Measurements from ENCODE around the gene LSR. TPM values are rescaled to one million over a fixed set of nuclear protein-coding genes. Genes with fewer than 3 reads are reported as not detected.

LSR gene
- total and polyA plus RNA-seq, 12 donors = 8.2 to 106 (median 58.7) TPM

- Histone ChIP-seq H3K36me3 (replicated peaks in 1 of 2) (peaks cover 0 to 69% of the 10 kb centered on the region in 2 donors), H3K27ac (no peak overlapping the region), H3K27me3 (no peaks in the 10 kb centered on the region), H3K4me3 (no peak overlapping the region), H3K9me3 (replicated peaks in 1 of 3) (no peaks in the 10 kb centered on the region), H3K4me1 (replicated peaks in 1 of 2) (peaks cover 3 to 11% of the 10 kb centered on the region in 2 donors)
- DNase-seq = peak in 1 of 7 donors; percentile 37
- no peak for TF ChIP-seq POLR2A (IDR thresholded peaks at IDR 0.05)
- no peak for TF ChIP-seq CTCF (IDR thresholded peaks at IDR 0.05)
- 81 to 88% (median 83%) methylated on average over 16 of the region's 16 CpGs for WGBS, 4 donors
- intact Hi-C loops (cut with DNase I) = loop anchor here in 1 of 2 donors (10.0 kb wide), 1 partner anchor 193 kb away; no protein-coding TSS in a partner anchor
These were observed 23.4 kb downstream of the LSR start for GRCh38 chr19:35272122-35272719.

GRCh38 chr19:35272954-35273649 is 24.3 kb downstream of the LSR start:
- intact Hi-C loops (cut with DNase I) = loop anchor here in 1 of 2 donors (10.0 kb wide), 1 partner anchor 192 kb away; no protein-coding TSS in a partner anchor
- TF ChIP-seq POLR2A (IDR thresholded peaks at IDR 0.05) (no peak), CTCF (IDR thresholded peaks at IDR 0.05) (no peak)
- H3K4me3 ChIP-seq = no peak overlapping the region
- no peaks in the 10 kb centered on the region for H3K9me3 ChIP-seq (replicated peaks in 1 of 3)
- H3K36me3 ChIP-seq (replicated peaks in 1 of 2) = peaks cover 0 to 69% of the 10 kb centered on the region in 2 donors
- no peak overlapping the region for H3K27ac ChIP-seq
- 77 to 83% (median 81%) methylated on average over 9 to 10 of the region's 10 CpGs for WGBS, 4 donors
- H3K4me1 ChIP-seq (replicated peaks in 1 of 2) = peaks cover 3 to 11% of the 10 kb centered on the region in 2 donors
- H3K27me3 ChIP-seq = no peaks in the 10 kb centered on the region
- DNase-seq = no peak

- DNase-seq = no peak
- Histone ChIP-seq H3K4me1 (replicated peaks in 1 of 2) (peaks cover 9 to 13% of the 10 kb centered on the region in 2 donors), H3K36me3 (replicated peaks in 1 of 2) (peaks cover 0 to 76% of the 10 kb centered on the region in 2 donors), H3K27ac (no peak overlapping the region), H3K9me3 (replicated peaks in 1 of 3) (no peaks in the 10 kb centered on the region), H3K27me3 (no peaks in the 10 kb centered on the region), H3K4me3 (no peak overlapping the region)
- 70 to 83% (median 72%) methylated on average over 13 to 14 of the region's 14 CpGs for WGBS, 4 donors
- TF ChIP-seq CTCF (IDR thresholded peaks at IDR 0.05) (no peak), POLR2A (IDR thresholded peaks at IDR 0.05) (no peak)
- intact Hi-C loops (cut with DNase I) = loop anchor here in 1 of 2 donors (10.0 kb wide), 1 partner anchor 191 kb away; no protein-coding TSS in a partner anchor
These were observed 25.0 kb downstream of the LSR start for GRCh38 chr19:35273686-35274259.

GRCh38 chr19:35274323-35274722 is 25.5 kb downstream of the LSR start:
- no peak for DNase-seq
- Histone ChIP-seq H3K27ac (no peak overlapping the region), H3K27me3 (no peaks in the 10 kb centered on the region), H3K9me3 (replicated peaks in 1 of 3) (no peaks in the 10 kb centered on the region), H3K4me1 (replicated peaks in 1 of 2) (peaks cover 15 to 19% of the 10 kb centered on the region in 2 donors), H3K36me3 (replicated peaks in 1 of 2) (peaks cover 0 to 82% of the 10 kb centered on the region in 2 donors), H3K4me3 (no peak overlapping the region)
- WGBS, 4 donors = 84 to 93% (median 90%) methylated on average over 3 to 5 of the region's 5 CpGs
- no peak for TF ChIP-seq CTCF (IDR thresholded peaks at IDR 0.05)
- TF ChIP-seq POLR2A (IDR thresholded peaks at IDR 0.05) = no peak
- intact Hi-C loops (cut with DNase I) = loop anchor here in 1 of 2 donors (10.0 kb wide), 1 partner anchor 190 kb away; no protein-coding TSS in a partner anchor
